Esophagus (tissue), 2 donors: ENCODE results near the gene CFAP57. TPM values are rescaled to one million over a fixed set of nuclear protein-coding genes. Genes with fewer than 3 reads are reported as not detected.

Experiments used
- H3K27ac ChIP-seq, 2 donors: one replicate each; pipeline ENCODE4 v1.5.1; 2013; ENCODE audit warnings: low read depth in 2 of 2, mild to moderate bottlenecking in 2 of 2, inconsistent platforms in 1 of 2, low read length in 1 of 2, moderate library complexity in 1 of 2
- H3K27me3 ChIP-seq, 2 donors: one replicate each; pipeline ENCODE4 v1.6.1; 2013; ENCODE audit warnings: low read length in 2 of 2, control low read depth in 1 of 2, mild to moderate bottlenecking in 1 of 2; ENCODE audit not compliant: insufficient read depth in 2 of 2, control insufficient read depth in 1 of 2
- H3K36me3 ChIP-seq, 2 donors: one replicate each; pipeline ENCODE4 v1.6.1; 2013; ENCODE audit warnings: low read length in 1 of 2; ENCODE audit not compliant: control insufficient read depth in 2 of 2, insufficient read depth in 2 of 2
- H3K4me1 ChIP-seq, 2 donors: one replicate each; pipeline ENCODE4 v1.6.1; 2013; ENCODE audit warnings: low read length in 1 of 2; ENCODE audit not compliant: control insufficient read depth in 2 of 2, insufficient read depth in 2 of 2
- H3K4me3 ChIP-seq, 2 donors: one replicate each; pipeline ENCODE4 v1.5.1; 2013; ENCODE audit warnings: low read length in 2 of 2, mild to moderate bottlenecking in 2 of 2, low read depth in 1 of 2, moderate library complexity in 1 of 2
- H3K9me3 ChIP-seq, 2 donors: one replicate each; pipeline ENCODE4 v1.6.1; 2013; ENCODE audit warnings: mild to moderate bottlenecking in 2 of 2, low read depth in 1 of 2, low read length in 1 of 2, moderate library complexity in 1 of 2; ENCODE audit not compliant: control insufficient read depth in 2 of 2, insufficient read depth in 1 of 2
- WGBS, 2 donors: extraction: QIAGEN DNeasy Blood & Tissue Kit; methylation state at CpG; one replicate each; pipeline ENCODE4 v1.1.7; 2013; 5-methylcytosine and 5-hydroxymethylcytosine counted together
- polyA plus RNA-seq, 2 donors: library from polyadenylated mRNA; stranded (reverse); fragments of 200-250 nt; gene quantifications; one replicate each; pipeline ENCODE4 v1.2.3, GENCODE V29; 2013
- donor health status: healthy with polysubstance abuse.
- donor health status: Bipolar disorder and iron deficiency.

Gene CFAP57
- polyA plus RNA-seq, 2 donors = 0.02 to 0.06 TPM

GRCh38 chr1:43220905-43221778 lies 49.0 kb downstream of the CFAP57 start:
- H3K27me3 ChIP-seq = no peaks in the 10 kb centered on the region
- H3K9me3 ChIP-seq = no peaks in the 10 kb centered on the region
- H3K36me3 ChIP-seq = no peaks in the 10 kb centered on the region
- no peaks in the 10 kb centered on the region for H3K4me1 ChIP-seq
- WGBS, 2 donors = 66 to 70% methylated on average over 7 of the region's 7 CpGs
- no peak overlapping the region for H3K4me3 ChIP-seq
- H3K27ac ChIP-seq = no peak overlapping the region

- Histone ChIP-seq H3K36me3 (no peaks in the 10 kb centered on the region), H3K27ac (no peak overlapping the region), H3K4me1 (no peaks in the 10 kb centered on the region), H3K4me3 (no peak overlapping the region), H3K9me3 (no peaks in the 10 kb centered on the region), H3K27me3 (no peaks in the 10 kb centered on the region)
- WGBS, 2 donors = 91 to 100% methylated on average over 1 of the region's 1 CpG
Observed at GRCh38 chr1:43221797-43222196, 49.7 kb downstream of the CFAP57 start.

- H3K36me3 ChIP-seq = no peaks in the 10 kb centered on the region
- H3K4me3 ChIP-seq = no peak overlapping the region
- peaks cover 0 to 2% of the 10 kb centered on the region in 2 donors for H3K4me1 ChIP-seq
- no peak overlapping the region for H3K27ac ChIP-seq
- no peaks in the 10 kb centered on the region for H3K27me3 ChIP-seq
- H3K9me3 ChIP-seq = no peaks in the 10 kb centered on the region
- 75 to 78% methylated on average over 9 of the region's 9 CpGs for WGBS, 2 donors
Observed at GRCh38 chr1:43222879-43223278, 50.7 kb downstream of the CFAP57 start.

GRCh38 chr1:43225168-43225567 lies 53.0 kb downstream of the CFAP57 start:
- 50 to 57% methylated on average over 3 of the region's 3 CpGs for WGBS, 2 donors
- H3K36me3 ChIP-seq = no peaks in the 10 kb centered on the region
- H3K4me1 ChIP-seq = peaks cover 0 to 2% of the 10 kb centered on the region in 2 donors
- no peaks in the 10 kb centered on the region for H3K27me3 ChIP-seq
- H3K9me3 ChIP-seq = no peaks in the 10 kb centered on the region
- no peak overlapping the region for H3K4me3 ChIP-seq
- H3K27ac ChIP-seq = no peak overlapping the region

- H3K27ac ChIP-seq = no peak overlapping the region
- 19% methylated on average over 10 of the region's 10 CpGs for WGBS, 2 donors
- peaks cover 0 to 2% of the 10 kb centered on the region in 2 donors for H3K4me1 ChIP-seq
- no peaks in the 10 kb centered on the region for H3K36me3 ChIP-seq
- H3K27me3 ChIP-seq = no peaks in the 10 kb centered on the region
- H3K9me3 ChIP-seq = no peaks in the 10 kb centered on the region
- no peak overlapping the region for H3K4me3 ChIP-seq
Observed at GRCh38 chr1:43227143-43227764, 55.1 kb downstream of the CFAP57 start.

- H3K27ac ChIP-seq = no peak overlapping the region
- H3K27me3 ChIP-seq = no peaks in the 10 kb centered on the region
- H3K36me3 ChIP-seq = no peaks in the 10 kb centered on the region
- peaks cover 0 to 2% of the 10 kb centered on the region in 2 donors for H3K4me1 ChIP-seq
- no peak overlapping the region for H3K4me3 ChIP-seq
- no peaks in the 10 kb centered on the region for H3K9me3 ChIP-seq
- 75 to 76% methylated on average over 6 of the region's 6 CpGs for WGBS, 2 donors
Observed at GRCh38 chr1:43229826-43230780, 58.0 kb downstream of the CFAP57 start.

GRCh38 chr1:43232074-43232473 lies 59.9 kb downstream of the CFAP57 start:
- H3K4me3 ChIP-seq = no peak overlapping the region
- no peaks in the 10 kb centered on the region for H3K36me3 ChIP-seq
- H3K9me3 ChIP-seq = no peaks in the 10 kb centered on the region
- WGBS, 2 donors = 42 to 48% methylated on average over 4 of the region's 4 CpGs
- no peaks in the 10 kb centered on the region for H3K27me3 ChIP-seq
- H3K27ac ChIP-seq = no peak overlapping the region
- H3K4me1 ChIP-seq = peaks cover 0 to under 1% of the 10 kb centered on the region in 2 donors

- H3K4me3 ChIP-seq = no peak overlapping the region
- H3K4me1 ChIP-seq = no peaks in the 10 kb centered on the region
- WGBS, 2 donors = 87 to 90% methylated on average over 4 of the region's 4 CpGs
- no peaks in the 10 kb centered on the region for H3K36me3 ChIP-seq
- H3K27ac ChIP-seq = no peak overlapping the region
- H3K27me3 ChIP-seq = no peaks in the 10 kb centered on the region
- no peaks in the 10 kb centered on the region for H3K9me3 ChIP-seq
Observed at GRCh38 chr1:43232482-43232881, 60.4 kb downstream of the CFAP57 start.

- Histone ChIP-seq H3K27me3 (no peaks in the 10 kb centered on the region), H3K27ac (no peak overlapping the region), H3K9me3 (no peaks in the 10 kb centered on the region), H3K4me1 (no peaks in the 10 kb centered on the region), H3K36me3 (no peaks in the 10 kb centered on the region), H3K4me3 (no peak overlapping the region)
- WGBS, 2 donors = 91 to 93% methylated on average over 5 of the region's 5 CpGs
Observed at GRCh38 chr1:43233631-43234030, 61.5 kb downstream of the CFAP57 start.
